ENCODE results near the gene TSC2.
A peak's percentile ranks its signal among the peaks of the same experiment; 100 is the strongest.
"Not testable (repeated sequence)": the region's sequence is repeated elsewhere in the genome, so short reads cannot be mapped to it uniquely, and the experiment has no call there.

Gene TSC2

GRCh38 chr16:2032285-2033056, 15.3 kb upstream of the TSC2 start:
- no peak for DNase-seq

- no peak for DNase-seq
Observed at GRCh38 chr16:2033057-2033908, 14.5 kb upstream of the TSC2 start.

GRCh38 chr16:2033909-2034695, 13.7 kb upstream of the TSC2 start:
- not testable (repeated sequence) for DNase-seq

- DNase-seq = no peak
Observed at GRCh38 chr16:2034696-2035430, 12.9 kb upstream of the TSC2 start.

GRCh38 chr16:2035431-2036199, 12.2 kb upstream of the TSC2 start:
- DNase-seq = no peak

- no peak for DNase-seq
Observed at GRCh38 chr16:2036200-2036966, 11.4 kb upstream of the TSC2 start.

- no peak for DNase-seq
Observed at GRCh38 chr16:2037115-2037514, 10.7 kb upstream of the TSC2 start.

- DNase-seq = no peak
Observed at GRCh38 chr16:2037647-2038381, 10.0 kb upstream of the TSC2 start.

- no peak for DNase-seq
Observed at GRCh38 chr16:2038382-2039231, 9.2 kb upstream of the TSC2 start.

- DNase-seq = no peak
Observed at GRCh38 chr16:2039274-2040031, 8.3 kb upstream of the TSC2 start.

GRCh38 chr16:2040041-2040786, 7.6 kb upstream of the TSC2 start:
- no peak for DNase-seq

GRCh38 chr16:2040787-2041522, 6.8 kb upstream of the TSC2 start:
- DNase-seq = no peak

GRCh38 chr16:2042171-2042985, 5.4 kb upstream of the TSC2 start:
- DNase-seq = peak; percentile 93

- DNase-seq = peak; percentile 93
Observed at GRCh38 chr16:2042986-2043666, 4.7 kb upstream of the TSC2 start.

GRCh38 chr16:2043667-2044451, 3.9 kb upstream of the TSC2 start:
- DNase-seq = no peak
